HFF-Myc (cell line): ENCODE results near the gene NIPSNAP3A.
A peak's percentile ranks its signal among the peaks of the same experiment; 100 is the strongest.
"Not testable (repeated sequence)": the region's sequence is repeated elsewhere in the genome, so short reads cannot be mapped to it uniquely, and the experiment has no call there.

Experiments used
- DNase-seq: peaks from one replicate; pipeline ENCODE4 v3.0.0-alpha.2; 2011; ENCODE audit warnings: low read depth; ENCODE audit errors: extremely low read depth
- H3K4me3 ChIP-seq: replicated peaks from 2 replicates; pipeline ENCODE4 v1.5.1; 2011; ENCODE audit warnings: low read depth, mild to moderate bottlenecking, control low read depth, low read length
- CTCF ChIP-seq: IDR thresholded peaks from 2 replicates; pipeline ENCODE4 v1.5.1; 2012; ENCODE audit warnings: mild to moderate bottlenecking, low read depth, low read length, control low read depth; ENCODE audit errors: missing control alignments

Gene NIPSNAP3A

GRCh38 chr9:104747565-104748358, at the start of gene NIPSNAP3A:
Gene NIPSNAP3A, plus strand, starts transcription at chr9:104747683. Its CDS starts 110 bp downstream, at chr9:104747793.
- DNase-seq: peak; percentile 17
- no peak for TF ChIP-seq CTCF

GRCh38 chr9:104700306-104700705, 47.2 kb upstream of the NIPSNAP3A start:
- TF ChIP-seq CTCF: no peak
- H3K4me3 ChIP-seq: no peak overlapping the region
- DNase-seq: no peak

More at GRCh38 chr9:104747565-104748358, at the start of gene NIPSNAP3A:
- peak within 1 kb of the TSS; percentile 86 for H3K4me3 ChIP-seq

- not testable (repeated sequence) for H3K4me3 ChIP-seq, DNase-seq
Observed at GRCh38 chr9:104708737-104709136, 38.7 kb upstream of the NIPSNAP3A start.

GRCh38 chr9:104711604-104712003, 35.9 kb upstream of the NIPSNAP3A start:
- no peak for DNase-seq
- no peak overlapping the region for H3K4me3 ChIP-seq
- no peak for TF ChIP-seq CTCF

- no peak for DNase-seq
- no peak overlapping the region for H3K4me3 ChIP-seq
- no peak for TF ChIP-seq CTCF
Observed at GRCh38 chr9:104725014-104725413, 22.5 kb upstream of the NIPSNAP3A start.

GRCh38 chr9:104738452-104738851, 9.0 kb upstream of the NIPSNAP3A start:
- no peak for DNase-seq
- TF ChIP-seq CTCF: no peak
- H3K4me3 ChIP-seq: no peak overlapping the region

- DNase-seq: no peak
- TF ChIP-seq CTCF: no peak
- no peak overlapping the region for H3K4me3 ChIP-seq
Observed at GRCh38 chr9:104740621-104741020, 6.9 kb upstream of the NIPSNAP3A start.
